Left ventricle myocardium inferior (tissue), 1 donor: ENCODE results near the gene SPINK13. TPM values are rescaled to one million over a fixed set of nuclear protein-coding genes. Genes with fewer than 3 reads are reported as not detected.

Experiments used
- DNase-seq: peaks from one replicate; pipeline ENCODE4 v3.0.0-alpha.2; 2020
- H3K27ac ChIP-seq: fragments of 200-600 bp; replicated peaks from 2 replicates; pipeline ENCODE4 v1.8.0; 2021
- H3K27me3 ChIP-seq: fragments of 200-600 bp; 2 replicates; pipeline ENCODE4 v1.8.0; 2021; ENCODE audit warnings: low read depth
- H3K36me3 ChIP-seq: fragments of 200-600 bp; 2 replicates; pipeline ENCODE4 v1.8.0; 2021
- H3K4me1 ChIP-seq: fragments of 200-600 bp; 2 replicates; pipeline ENCODE4 v1.8.0; 2021
- H3K4me3 ChIP-seq: fragments of 200-600 bp; 2 replicates; pipeline ENCODE4 v1.8.0; 2021; ENCODE audit warnings: mild to moderate bottlenecking, moderate library complexity
- H3K9me3 ChIP-seq: fragments of 200-600 bp; replicated peaks from 2 replicates; pipeline ENCODE4 v1.8.0; 2021
- intact Hi-C: fragments of 100-400 bp; cut with micrococcal nuclease; formaldehyde crosslinking; loops from one replicate; pipeline ENCODE4 v1.11.0; 2022
- total RNA-seq: library from RNA; stranded (reverse); fragmentation: NEBNext Ultra II Directional; extraction: Animal tissue kit (Norgen Biotek cat#: 25700); gene quantifications from one replicate; pipeline ENCODE4 v1.2.1, GENCODE V29; 2021
- TF ChIP-seq, protein P1 (sequence below): fragments of 200-600 bp; IDR thresholded peaks from 2 replicates; pipeline ENCODE4 v1.8.0; 2021; ENCODE audit warnings: antibody characterized with exemption, mild to moderate bottlenecking, borderline replicate concordance
- donor health status: DM: no; HTN: yes; CAD: no; lungs with severe emphysema.

Gene SPINK13
- total RNA-seq, 1 donor from 2014 or later, result not detected

DNA sequence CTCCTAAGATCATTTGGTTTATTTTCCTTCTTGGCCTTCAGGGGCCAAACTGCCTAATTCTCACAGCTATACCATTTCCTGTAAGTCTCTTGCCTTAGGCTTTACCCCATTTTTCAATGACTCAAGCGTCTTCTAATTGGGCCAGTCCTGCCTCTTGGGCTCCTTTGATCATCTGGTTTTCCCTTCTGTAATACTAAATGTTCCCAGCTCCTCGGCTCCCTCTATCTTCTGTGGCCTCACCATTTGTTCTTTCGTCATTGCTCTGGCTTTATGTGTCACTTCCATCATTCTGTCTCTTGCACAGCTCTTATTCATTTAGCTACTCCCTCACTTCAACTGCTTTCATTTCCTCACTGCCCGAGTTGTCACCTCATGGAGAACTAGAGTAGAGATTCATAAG is 29.1 kb downstream of the SPINK13 start:
- Histone ChIP-seq H3K4me1 (no peaks in the 10 kb centered on the region), H3K36me3 (no peaks in the 10 kb centered on the region), H3K9me3 (no peaks in the 10 kb centered on the region), H3K27me3 (no peaks in the 10 kb centered on the region), H3K27ac (no peak overlapping the region), H3K4me3 (no peak overlapping the region)
- no peak for DNase-seq
- TF ChIP-seq, protein P1, sequence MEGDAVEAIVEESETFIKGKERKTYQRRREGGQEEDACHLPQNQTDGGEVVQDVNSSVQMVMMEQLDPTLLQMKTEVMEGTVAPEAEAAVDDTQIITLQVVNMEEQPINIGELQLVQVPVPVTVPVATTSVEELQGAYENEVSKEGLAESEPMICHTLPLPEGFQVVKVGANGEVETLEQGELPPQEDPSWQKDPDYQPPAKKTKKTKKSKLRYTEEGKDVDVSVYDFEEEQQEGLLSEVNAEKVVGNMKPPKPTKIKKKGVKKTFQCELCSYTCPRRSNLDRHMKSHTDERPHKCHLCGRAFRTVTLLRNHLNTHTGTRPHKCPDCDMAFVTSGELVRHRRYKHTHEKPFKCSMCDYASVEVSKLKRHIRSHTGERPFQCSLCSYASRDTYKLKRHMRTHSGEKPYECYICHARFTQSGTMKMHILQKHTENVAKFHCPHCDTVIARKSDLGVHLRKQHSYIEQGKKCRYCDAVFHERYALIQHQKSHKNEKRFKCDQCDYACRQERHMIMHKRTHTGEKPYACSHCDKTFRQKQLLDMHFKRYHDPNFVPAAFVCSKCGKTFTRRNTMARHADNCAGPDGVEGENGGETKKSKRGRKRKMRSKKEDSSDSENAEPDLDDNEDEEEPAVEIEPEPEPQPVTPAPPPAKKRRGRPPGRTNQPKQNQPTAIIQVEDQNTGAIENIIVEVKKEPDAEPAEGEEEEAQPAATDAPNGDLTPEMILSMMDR, result no peak
- intact Hi-C loops, result no loop called here

DNA sequence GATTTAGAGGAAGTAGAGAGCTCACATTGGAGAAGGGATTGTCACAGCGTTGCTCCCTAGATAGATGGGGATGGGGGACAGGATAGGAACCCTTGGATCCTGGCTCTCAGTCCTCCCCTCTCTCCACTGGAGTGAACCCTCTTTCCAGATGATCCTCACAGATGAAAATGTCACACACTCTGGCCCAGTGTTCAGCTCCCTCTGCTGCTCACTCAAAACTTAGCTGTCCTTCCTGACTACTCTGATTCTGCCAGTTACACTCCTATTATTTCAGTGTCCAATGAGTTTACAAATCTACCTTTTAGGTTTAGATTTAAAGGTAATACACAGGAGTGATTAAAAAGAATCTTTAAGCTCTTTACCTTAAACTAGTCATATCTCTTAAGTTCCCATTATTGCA is 37.9 kb downstream of the SPINK13 start:
- TF ChIP-seq, protein P1, result no peak
- intact Hi-C loops, result no loop called here
- no peak for DNase-seq
- H3K36me3 ChIP-seq, result no peaks in the 10 kb centered on the region
- no peak overlapping the region for H3K4me3 ChIP-seq
- no peaks in the 10 kb centered on the region for H3K27me3 ChIP-seq
- H3K4me1 ChIP-seq, result no peaks in the 10 kb centered on the region
- H3K9me3 ChIP-seq, result no peaks in the 10 kb centered on the region
- H3K27ac ChIP-seq, result no peak overlapping the region

DNA sequence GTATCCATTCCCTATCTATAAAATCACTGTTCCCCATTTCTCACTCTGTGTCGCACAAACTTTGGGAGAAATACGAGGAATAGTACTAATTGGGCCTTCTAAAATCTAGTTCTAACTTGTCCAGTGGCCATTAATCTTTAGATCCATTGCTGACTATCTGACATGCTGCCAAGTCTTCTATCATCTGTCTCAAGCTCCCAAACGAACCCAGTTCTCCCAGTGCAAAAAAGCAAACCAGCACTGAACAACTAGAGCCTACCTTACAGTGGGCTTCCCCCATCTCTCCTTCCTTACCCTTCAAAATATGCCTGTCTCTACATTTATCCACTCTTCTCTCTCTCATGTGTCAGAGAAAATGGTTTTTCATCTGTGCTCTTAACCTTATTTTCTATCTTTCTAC is 40.4 kb downstream of the SPINK13 start:
- TF ChIP-seq, protein P1, result no peak
- Histone ChIP-seq H3K4me3 (no peak overlapping the region), H3K27me3 (no peaks in the 10 kb centered on the region), H3K36me3 (no peaks in the 10 kb centered on the region), H3K9me3 (no peaks in the 10 kb centered on the region), H3K4me1 (no peaks in the 10 kb centered on the region), H3K27ac (no peak overlapping the region)
- DNase-seq, result no peak
- intact Hi-C loops, result no loop called here

DNA sequence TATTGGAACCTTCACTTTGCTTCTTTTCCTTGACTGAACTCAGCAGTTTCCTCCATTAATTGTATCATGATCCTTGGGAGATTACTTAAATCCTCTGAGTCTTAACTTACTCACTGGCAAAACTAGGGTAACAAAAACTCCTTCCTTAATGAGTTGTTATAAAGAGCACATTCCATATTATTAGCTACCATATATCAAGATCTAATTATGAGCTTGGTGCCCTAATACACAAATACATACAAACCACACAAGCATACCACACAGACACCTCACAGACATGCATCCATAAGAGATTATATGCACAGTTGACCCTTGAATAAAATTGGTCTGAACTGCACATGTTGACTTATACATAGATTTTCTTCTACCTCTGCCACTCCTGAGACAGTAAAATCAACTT is 41.2 kb downstream of the SPINK13 start:
- H3K4me1 ChIP-seq, result peaks cover 4% of the 10 kb centered on the region
- no peak overlapping the region for H3K4me3 ChIP-seq
- no peaks in the 10 kb centered on the region for H3K9me3 ChIP-seq
- TF ChIP-seq, protein P1, result no peak
- no peak overlapping the region for H3K27ac ChIP-seq
- intact Hi-C loops, result no loop called here
- no peaks in the 10 kb centered on the region for H3K27me3 ChIP-seq
- H3K36me3 ChIP-seq, result no peaks in the 10 kb centered on the region
- no peak for DNase-seq

DNA sequence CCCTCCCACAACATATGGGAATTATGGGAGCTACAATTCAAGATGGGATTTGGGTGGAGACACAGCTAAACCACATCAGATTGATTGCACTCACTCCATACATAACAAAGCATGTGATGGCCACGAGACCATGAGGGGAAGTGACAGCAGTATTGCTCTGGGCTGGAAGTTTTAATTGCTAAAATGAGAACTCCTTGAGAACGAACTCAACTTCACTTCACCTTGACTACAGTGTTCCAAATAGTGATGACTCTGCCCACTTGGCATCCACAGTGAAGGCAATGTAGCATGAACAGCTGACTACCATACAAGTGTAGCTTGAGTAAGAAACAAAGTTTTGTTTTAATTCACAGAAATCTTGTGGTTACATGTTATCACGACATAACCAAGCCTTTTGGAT is 42.9 kb downstream of the SPINK13 start:
- H3K9me3 ChIP-seq, result no peaks in the 10 kb centered on the region
- H3K27ac ChIP-seq, result no peak overlapping the region
- intact Hi-C loops, result no loop called here
- DNase-seq, result no peak
- H3K36me3 ChIP-seq, result no peaks in the 10 kb centered on the region
- no peaks in the 10 kb centered on the region for H3K27me3 ChIP-seq
- H3K4me1 ChIP-seq, result peaks cover 11% of the 10 kb centered on the region
- H3K4me3 ChIP-seq, result no peak overlapping the region
- TF ChIP-seq, protein P1, result no peak

DNA sequence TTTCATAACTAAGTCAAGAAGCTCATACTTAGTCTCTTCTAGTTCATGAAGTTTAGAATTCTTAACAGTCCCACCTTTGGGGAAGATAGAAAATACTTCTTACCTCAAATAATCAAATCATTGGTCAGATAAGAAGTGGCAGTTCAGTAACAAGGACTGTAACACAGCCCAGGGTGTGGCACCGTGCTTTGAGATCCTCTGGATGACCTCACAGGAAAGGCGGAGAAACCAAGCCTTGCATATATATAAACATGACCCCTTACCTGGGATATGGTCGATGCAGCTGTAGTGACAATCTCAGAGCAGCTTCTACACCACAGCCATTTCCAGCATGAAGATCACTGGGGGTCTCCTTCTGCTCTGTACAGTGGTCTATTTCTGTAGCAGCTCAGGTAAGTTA is 43.6 kb downstream of the SPINK13 start, which contains the start of gene SPINK7:
Gene SPINK7 (plus strand): TSS at position 271 of the 400 bp plus-strand sequence. CDS start 61 bp downstream, at position 332.
- Histone ChIP-seq H3K4me1 (peaks cover 11% of the 10 kb centered on the region), H3K27me3 (no peaks in the 10 kb centered on the region), H3K27ac (no peak within 1 kb of the TSS), H3K36me3 (no peaks in the 10 kb centered on the region), H3K4me3 (no peak within 1 kb of the TSS), H3K9me3 (no peaks in the 10 kb centered on the region)
- intact Hi-C loops, result no loop called here
- TF ChIP-seq, protein P1, result no peak
- no peak for DNase-seq
